LNCaP clone FGC (cell line): ENCODE results near the gene FCRLB.
"Not testable (repeated sequence)": the region's sequence is repeated elsewhere in the genome, so short reads cannot be mapped to it uniquely, and the experiment has no call there.

Source experiments
- DNase-seq: peaks from one replicate; pipeline ENCODE4 v3.0.0-alpha.2; 2011; ENCODE audit warnings: low read depth
- H3K4me3 ChIP-seq: 2 replicates; pipeline ENCODE4 v1.5.1; 2011; ENCODE audit warnings: mild to moderate bottlenecking, low read depth, low read length, control low read depth
- CTCF ChIP-seq: IDR thresholded peaks from 2 replicates; pipeline ENCODE4 v1.5.1; 2012; ENCODE audit warnings: mild to moderate bottlenecking; ENCODE audit not compliant: control insufficient read depth, insufficient read depth; ENCODE audit errors: extremely low read depth

FCRLB gene

GRCh38 chr1:161720956-161721737 is at the start of gene FCRLB:
TSS of gene FCRLB (plus strand) at chr1:161721544. CDS start at chr1:161722673, 1,129 bp downstream.
- H3K4me3 ChIP-seq, result no peak within 1 kb of the TSS
- no peak for DNase-seq
- no peak for TF ChIP-seq CTCF

GRCh38 chr1:161673437-161673836 is 47.9 kb upstream of the FCRLB start:
- not testable (repeated sequence) for DNase-seq

GRCh38 chr1:161674447-161674846 is 46.9 kb upstream of the FCRLB start:
- not testable (repeated sequence) for DNase-seq

More at GRCh38 chr1:161673437-161673836, 47.9 kb upstream of the FCRLB start:
- not testable (repeated sequence) for H3K4me3 ChIP-seq

GRCh38 chr1:161674908-161675307 is 46.4 kb upstream of the FCRLB start:
- DNase-seq, result not testable (repeated sequence)

More at GRCh38 chr1:161674447-161674846, 46.9 kb upstream of the FCRLB start:
- not testable (repeated sequence) for H3K4me3 ChIP-seq

GRCh38 chr1:161676441-161676840 is 44.9 kb upstream of the FCRLB start:
- TF ChIP-seq CTCF, result no peak

More at GRCh38 chr1:161674908-161675307, 46.4 kb upstream of the FCRLB start:
- H3K4me3 ChIP-seq, result not testable (repeated sequence)

GRCh38 chr1:161676958-161677689 is 44.2 kb upstream of the FCRLB start:
- TF ChIP-seq CTCF, result no peak

More at GRCh38 chr1:161676441-161676840, 44.9 kb upstream of the FCRLB start:
- H3K4me3 ChIP-seq, result no peak overlapping the region
- DNase-seq, result no peak

GRCh38 chr1:161678500-161678899 is 42.8 kb upstream of the FCRLB start:
- no peak for DNase-seq
- TF ChIP-seq CTCF, result no peak
- H3K4me3 ChIP-seq, result no peak overlapping the region

More at GRCh38 chr1:161676958-161677689, 44.2 kb upstream of the FCRLB start:
- no peak for DNase-seq
- no peak overlapping the region for H3K4me3 ChIP-seq

- TF ChIP-seq CTCF, result no peak
- no peak overlapping the region for H3K4me3 ChIP-seq
- DNase-seq, result no peak
Measured at GRCh38 chr1:161681879-161682278, 39.5 kb upstream of the FCRLB start.
